Spleen (tissue), 7 donors: ENCODE data around the gene TMEM94.
A peak's percentile ranks its signal among the peaks of the same experiment; 100 is the strongest.

ENCODE experiments used
- CTCF ChIP-seq, 11 experiments: fragments of 200-600 bp in 7 of 11; fragments of 450-650 bp in 4 of 11; sonication (generic) in 4 of 11; IDR thresholded peaks in 8 of 11; conservative IDR thresholded peaks in 3 of 11; 1 replicate in 7 of 11; 2 replicates in 4 of 11; pipeline versions ENCODE4 v1.4.0 to v1.8.0; 2016 to 2021; ENCODE audit warnings: antibody characterized with exemption in 11 of 11, inconsistent platforms in 4 of 11, mild to moderate bottlenecking in 1 of 11
- POLR2A ChIP-seq, 3 donors: fragments of 450-650 bp; IDR thresholded peaks; one replicate each; pipeline ENCODE4 v1.5.1; 2017; ENCODE audit warnings: antibody characterized with exemption in 3 of 3, mild to moderate bottlenecking in 1 of 3
- POLR2AphosphoS5 ChIP-seq, 3 donors: sonication (generic); formaldehyde crosslinking; IDR thresholded peaks; one replicate each; pipeline ENCODE4 v1.5.1; 2017; ENCODE audit warnings: antibody characterized with exemption in 3 of 3
- donor health status: DM: no; HTN: no; CAD: no; lungs with moderate emphysema.
- donor health status: DM: no; HTN: no; CAD: no.
- donor health status: DM: no; HTN: no; CAD: no.

GRCh38 chr17:75457047-75457654 lies 716 bp downstream of the TMEM94 start:
- TF ChIP-seq POLR2A (IDR thresholded peaks at IDR 0.05) (no peak), CTCF (IDR thresholded peaks at IDR 0.05 in 8 of 11, conservative IDR thresholded peaks at IDR 0.05 in 3 of 11) (no peak), POLR2AphosphoS5 (IDR thresholded peaks at IDR 0.05) (peak in 1 of 3 donors; percentile 55)
